Measurements from ENCODE around the gene TIGD2.
"Not testable (repeated sequence)": the region's sequence is repeated elsewhere in the genome, so short reads cannot be mapped to it uniquely, and the experiment has no call there.

The TIGD2 gene

GRCh38 chr4:89137695-89138094 lies 26.4 kb downstream of the TIGD2 start:
- ChIA-PET CTCF (no interaction called here), POLR2A (ENCODE audit: low non-redundant PET) (no interaction called here)

GRCh38 chr4:89140168-89140759 lies 28.9 kb downstream of the TIGD2 start:
- CTCF ChIA-PET, result interaction anchor here (0.6 kb wide), 1 partner anchor 161 kb away, joined by 3 read pairs; no protein-coding TSS in a partner anchor
- TF ChIP-seq CTCF (conservative IDR thresholded peaks at IDR 0.05; ENCODE audit: low read depth), result no peak

More at GRCh38 chr4:89137695-89138094, 26.4 kb downstream of the TIGD2 start:
- TF ChIP-seq CTCF (conservative IDR thresholded peaks at IDR 0.05; ENCODE audit: low read depth), result no peak
- no peak for DNase-seq (ENCODE audit: low spot score)
- H3K27ac ChIP-seq, result no peak overlapping the region

GRCh38 chr4:89142691-89143669 lies 31.6 kb downstream of the TIGD2 start:
- CTCF ChIA-PET, result interaction anchor here (0.6 kb wide), 1 partner anchor 10 kb away, joined by 3 read pairs; no protein-coding TSS in a partner anchor
- POLR2A ChIA-PET (ENCODE audit: low non-redundant PET), result no interaction called here
- H3K27ac ChIP-seq, result no peak overlapping the region
- TF ChIP-seq CTCF (conservative IDR thresholded peaks at IDR 0.05; ENCODE audit: low read depth), result no peak
- no peak for DNase-seq (ENCODE audit: low spot score)

More at GRCh38 chr4:89140168-89140759, 28.9 kb downstream of the TIGD2 start:
- POLR2A ChIA-PET (ENCODE audit: low non-redundant PET), result no interaction called here
- no peak overlapping the region for H3K27ac ChIP-seq
- no peak for DNase-seq (ENCODE audit: low spot score)

- CTCF ChIA-PET; POLR2A ChIA-PET (ENCODE audit: low non-redundant PET); DNase-seq (ENCODE audit: low spot score); H3K27ac ChIP-seq: not testable (repeated sequence)
Measured at GRCh38 chr4:89144652-89145051, 33.3 kb downstream of the TIGD2 start.

GRCh38 chr4:89146196-89146595 lies 34.9 kb downstream of the TIGD2 start:
- CTCF ChIA-PET, result no interaction called here
- DNase-seq (ENCODE audit: low spot score), result no peak
- POLR2A ChIA-PET (ENCODE audit: low non-redundant PET), result no interaction called here
- no peak overlapping the region for H3K27ac ChIP-seq
- TF ChIP-seq CTCF (conservative IDR thresholded peaks at IDR 0.05; ENCODE audit: low read depth), result no peak

- no peak overlapping the region for H3K27ac ChIP-seq
- ChIA-PET POLR2A (ENCODE audit: low non-redundant PET) (no interaction called here), CTCF (no interaction called here)
- DNase-seq (ENCODE audit: low spot score), result no peak
- TF ChIP-seq CTCF (conservative IDR thresholded peaks at IDR 0.05; ENCODE audit: low read depth), result no peak
Measured at GRCh38 chr4:89152972-89153371, 41.6 kb downstream of the TIGD2 start.
